Measurements from ENCODE around the gene TSHR. TPM values are rescaled to one million over a fixed set of nuclear protein-coding genes. Genes with fewer than 3 reads are reported as not detected.

The TSHR gene
- total RNA-seq, 1 donor from 2014 or later: not detected

GRCh38 chr14:80930095-80930494, 25.3 kb upstream of the TSHR start:
- Histone ChIP-seq H3K9ac (ENCODE audit: low read length) (no peak overlapping the region), H3K36me3 (ENCODE audit: insufficient read depth, low read length) (no peaks in the 10 kb centered on the region), H3K27me3 (ENCODE audit: insufficient read depth, low read length) (no peaks in the 10 kb centered on the region), H2AFZ (ENCODE audit: low read depth, low read length) (no peak overlapping the region), H3K9me3 (ENCODE audit: insufficient read depth, low read depth, low read length) (no peaks in the 10 kb centered on the region), H3K79me2 (ENCODE audit: insufficient read depth, low read length) (peaks cover 33% of the 10 kb centered on the region), H3K4me1 (ENCODE audit: insufficient read depth, low read length) (peaks cover 21% of the 10 kb centered on the region), H3K27ac (ENCODE audit: low read depth, low read length) (no peak overlapping the region), H4K20me1 (ENCODE audit: insufficient read depth, low read length) (no peaks in the 10 kb centered on the region), H3K4me3 (ENCODE audit: insufficient read depth, low read depth, low read length) (no peak overlapping the region), H3K4me2 (ENCODE audit: low read length) (no peak overlapping the region)
- Mint-ChIP-seq H3K36me3 (ENCODE audit: low read depth, unreplicated experiment) (no peaks in the 10 kb centered on the region), H3K27ac (ENCODE audit: unreplicated experiment) (peak overlapping the region; percentile 75), H3K4me3 (ENCODE audit: unreplicated experiment) (no peak overlapping the region), H3K27me3 (ENCODE audit: low read depth, unreplicated experiment) (no peaks in the 10 kb centered on the region), H3K4me1 (ENCODE audit: low read depth, unreplicated experiment) (peaks cover 27% of the 10 kb centered on the region), H3K9me3 (ENCODE audit: unreplicated experiment) (no peaks in the 10 kb centered on the region)
- TF ChIP-seq EZH2 (IDR thresholded peaks at IDR 0.05; ENCODE audit: insufficient read depth, low read length) (no peak), CTCF (IDR thresholded peaks at IDR 0.05; ENCODE audit: insufficient read depth, low read depth, low read length) (no peak)
- no peak for DNase-seq (ENCODE audit: low read depth)
- no peak for FAIRE-seq

GRCh38 chr14:80930836-80931389, 24.5 kb upstream of the TSHR start:
- Histone ChIP-seq H3K36me3 (ENCODE audit: insufficient read depth, low read length) (no peaks in the 10 kb centered on the region), H2AFZ (ENCODE audit: low read depth, low read length) (no peak overlapping the region), H3K27ac (ENCODE audit: low read depth, low read length) (peak overlapping the region; percentile 5), H3K9ac (ENCODE audit: low read length) (no peak overlapping the region), H3K79me2 (ENCODE audit: insufficient read depth, low read length) (peaks cover 36% of the 10 kb centered on the region), H3K4me3 (ENCODE audit: insufficient read depth, low read depth, low read length) (peak overlapping the region; percentile 26), H3K9me3 (ENCODE audit: insufficient read depth, low read depth, low read length) (no peaks in the 10 kb centered on the region), H3K4me2 (ENCODE audit: low read length) (peak overlapping the region; percentile 70), H3K27me3 (ENCODE audit: insufficient read depth, low read length) (no peaks in the 10 kb centered on the region), H3K4me1 (ENCODE audit: insufficient read depth, low read length) (peaks cover 21% of the 10 kb centered on the region), H4K20me1 (ENCODE audit: insufficient read depth, low read length) (no peaks in the 10 kb centered on the region)
- no peak for TF ChIP-seq EZH2 (IDR thresholded peaks at IDR 0.05; ENCODE audit: insufficient read depth, low read length)
- TF ChIP-seq CTCF (IDR thresholded peaks at IDR 0.05; ENCODE audit: insufficient read depth, low read depth, low read length): no peak
- H3K36me3 Mint-ChIP-seq (ENCODE audit: low read depth, unreplicated experiment): no peaks in the 10 kb centered on the region
- FAIRE-seq (peak; percentile 58), DNase-seq (ENCODE audit: low read depth) (peak; percentile 93)
- no peaks in the 10 kb centered on the region for H3K27me3 Mint-ChIP-seq (ENCODE audit: low read depth, unreplicated experiment)
- H3K4me3 Mint-ChIP-seq (ENCODE audit: unreplicated experiment): no peak overlapping the region
- no peaks in the 10 kb centered on the region for H3K9me3 Mint-ChIP-seq (ENCODE audit: unreplicated experiment)
- peaks cover 21% of the 10 kb centered on the region for H3K4me1 Mint-ChIP-seq (ENCODE audit: low read depth, unreplicated experiment)
- H3K27ac Mint-ChIP-seq (ENCODE audit: unreplicated experiment): peak overlapping the region; percentile 75

GRCh38 chr14:80933282-80933681, 22.1 kb upstream of the TSHR start:
- Histone ChIP-seq H2AFZ (ENCODE audit: low read depth, low read length) (no peak overlapping the region), H3K4me1 (ENCODE audit: insufficient read depth, low read length) (peaks cover 16% of the 10 kb centered on the region), H3K36me3 (ENCODE audit: insufficient read depth, low read length) (no peaks in the 10 kb centered on the region), H3K79me2 (ENCODE audit: insufficient read depth, low read length) (peaks cover 22% of the 10 kb centered on the region), H4K20me1 (ENCODE audit: insufficient read depth, low read length) (no peaks in the 10 kb centered on the region), H3K4me2 (ENCODE audit: low read length) (no peak overlapping the region), H3K27me3 (ENCODE audit: insufficient read depth, low read length) (no peaks in the 10 kb centered on the region), H3K4me3 (ENCODE audit: insufficient read depth, low read depth, low read length) (no peak overlapping the region), H3K9me3 (ENCODE audit: insufficient read depth, low read depth, low read length) (no peaks in the 10 kb centered on the region), H3K9ac (ENCODE audit: low read length) (no peak overlapping the region), H3K27ac (ENCODE audit: low read depth, low read length) (no peak overlapping the region)
- Mint-ChIP-seq H3K27ac (ENCODE audit: unreplicated experiment) (no peak overlapping the region), H3K9me3 (ENCODE audit: unreplicated experiment) (no peaks in the 10 kb centered on the region), H3K27me3 (ENCODE audit: low read depth, unreplicated experiment) (no peaks in the 10 kb centered on the region), H3K36me3 (ENCODE audit: low read depth, unreplicated experiment) (no peaks in the 10 kb centered on the region), H3K4me3 (ENCODE audit: unreplicated experiment) (no peak overlapping the region), H3K4me1 (ENCODE audit: low read depth, unreplicated experiment) (peaks cover 11% of the 10 kb centered on the region)
- DNase-seq (ENCODE audit: low read depth): no peak
- no peak for FAIRE-seq
- no peak for TF ChIP-seq CTCF (IDR thresholded peaks at IDR 0.05; ENCODE audit: insufficient read depth, low read depth, low read length)
- TF ChIP-seq EZH2 (IDR thresholded peaks at IDR 0.05; ENCODE audit: insufficient read depth, low read length): no peak

All from astrocyte (in vitro differentiated cells and primary cell).